ENCODE results near the gene HIVEP3. TPM values are rescaled to one million over a fixed set of nuclear protein-coding genes. Genes with fewer than 3 reads are reported as not detected.

Gene HIVEP3
- total RNA-seq, 1 experiment from 2014 or later = 6.0 TPM

DNA sequence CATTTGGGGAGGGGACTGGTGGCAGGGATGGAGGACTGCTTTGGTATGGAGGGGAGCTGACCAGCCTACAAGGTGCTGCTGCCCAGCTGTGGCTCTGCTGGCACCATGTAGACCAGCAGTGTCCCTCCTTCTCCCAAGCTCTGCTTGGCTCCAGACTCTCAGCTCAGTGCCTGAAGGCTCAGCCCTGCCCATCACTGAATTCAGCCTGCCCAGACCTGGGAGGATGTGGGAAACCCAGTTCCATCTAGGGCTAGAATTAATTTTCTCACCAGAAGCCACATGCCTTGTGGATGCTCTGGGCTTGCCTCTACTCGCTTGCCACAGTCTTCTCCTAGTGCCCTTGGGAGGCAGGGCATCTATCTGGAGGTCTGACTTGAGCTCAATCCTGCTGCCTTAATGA lies 239.2 kb downstream of the HIVEP3 start:
- CTCF ChIA-PET = no interaction called here
- no TSS peak for BruUV-seq (replicated peaks)
- no peak for ATAC-seq
- in situ Hi-C loops (cut with HindIII; ENCODE audit: low pct_unique_long_range_greater_than_20kb, low sequenced_read_pairs) = no loop called here
- H3K27me3 ChIP-seq (ENCODE audit: control insufficient read depth, insufficient read depth, low read length) = no peaks in the 10 kb centered on the region
- TF ChIP-seq SIN3A (IDR thresholded peaks at IDR 0.05; ENCODE audit: borderline replicate concordance, insufficient read depth, low read depth, low read length) (no peak), POLR2AphosphoS5 (IDR thresholded peaks at IDR 0.05; ENCODE audit: low read depth, low read length) (no peak), TCF7L2 (IDR thresholded peaks at IDR 0.05; ENCODE audit: low read depth, low read length) (no peak)
- TF ChIP-seq, protein P1, sequence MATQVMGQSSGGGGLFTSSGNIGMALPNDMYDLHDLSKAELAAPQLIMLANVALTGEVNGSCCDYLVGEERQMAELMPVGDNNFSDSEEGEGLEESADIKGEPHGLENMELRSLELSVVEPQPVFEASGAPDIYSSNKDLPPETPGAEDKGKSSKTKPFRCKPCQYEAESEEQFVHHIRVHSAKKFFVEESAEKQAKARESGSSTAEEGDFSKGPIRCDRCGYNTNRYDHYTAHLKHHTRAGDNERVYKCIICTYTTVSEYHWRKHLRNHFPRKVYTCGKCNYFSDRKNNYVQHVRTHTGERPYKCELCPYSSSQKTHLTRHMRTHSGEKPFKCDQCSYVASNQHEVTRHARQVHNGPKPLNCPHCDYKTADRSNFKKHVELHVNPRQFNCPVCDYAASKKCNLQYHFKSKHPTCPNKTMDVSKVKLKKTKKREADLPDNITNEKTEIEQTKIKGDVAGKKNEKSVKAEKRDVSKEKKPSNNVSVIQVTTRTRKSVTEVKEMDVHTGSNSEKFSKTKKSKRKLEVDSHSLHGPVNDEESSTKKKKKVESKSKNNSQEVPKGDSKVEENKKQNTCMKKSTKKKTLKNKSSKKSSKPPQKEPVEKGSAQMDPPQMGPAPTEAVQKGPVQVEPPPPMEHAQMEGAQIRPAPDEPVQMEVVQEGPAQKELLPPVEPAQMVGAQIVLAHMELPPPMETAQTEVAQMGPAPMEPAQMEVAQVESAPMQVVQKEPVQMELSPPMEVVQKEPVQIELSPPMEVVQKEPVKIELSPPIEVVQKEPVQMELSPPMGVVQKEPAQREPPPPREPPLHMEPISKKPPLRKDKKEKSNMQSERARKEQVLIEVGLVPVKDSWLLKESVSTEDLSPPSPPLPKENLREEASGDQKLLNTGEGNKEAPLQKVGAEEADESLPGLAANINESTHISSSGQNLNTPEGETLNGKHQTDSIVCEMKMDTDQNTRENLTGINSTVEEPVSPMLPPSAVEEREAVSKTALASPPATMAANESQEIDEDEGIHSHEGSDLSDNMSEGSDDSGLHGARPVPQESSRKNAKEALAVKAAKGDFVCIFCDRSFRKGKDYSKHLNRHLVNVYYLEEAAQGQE (IDR thresholded peaks at IDR 0.05; ENCODE audit: insufficient read depth in 1 of 2, low read depth in 2 of 2, low read length in 1 of 2) = no peak
- TF ChIP-seq, protein P2, sequence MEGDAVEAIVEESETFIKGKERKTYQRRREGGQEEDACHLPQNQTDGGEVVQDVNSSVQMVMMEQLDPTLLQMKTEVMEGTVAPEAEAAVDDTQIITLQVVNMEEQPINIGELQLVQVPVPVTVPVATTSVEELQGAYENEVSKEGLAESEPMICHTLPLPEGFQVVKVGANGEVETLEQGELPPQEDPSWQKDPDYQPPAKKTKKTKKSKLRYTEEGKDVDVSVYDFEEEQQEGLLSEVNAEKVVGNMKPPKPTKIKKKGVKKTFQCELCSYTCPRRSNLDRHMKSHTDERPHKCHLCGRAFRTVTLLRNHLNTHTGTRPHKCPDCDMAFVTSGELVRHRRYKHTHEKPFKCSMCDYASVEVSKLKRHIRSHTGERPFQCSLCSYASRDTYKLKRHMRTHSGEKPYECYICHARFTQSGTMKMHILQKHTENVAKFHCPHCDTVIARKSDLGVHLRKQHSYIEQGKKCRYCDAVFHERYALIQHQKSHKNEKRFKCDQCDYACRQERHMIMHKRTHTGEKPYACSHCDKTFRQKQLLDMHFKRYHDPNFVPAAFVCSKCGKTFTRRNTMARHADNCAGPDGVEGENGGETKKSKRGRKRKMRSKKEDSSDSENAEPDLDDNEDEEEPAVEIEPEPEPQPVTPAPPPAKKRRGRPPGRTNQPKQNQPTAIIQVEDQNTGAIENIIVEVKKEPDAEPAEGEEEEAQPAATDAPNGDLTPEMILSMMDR (IDR thresholded peaks at IDR 0.05) = no peak
- no peaks in the 10 kb centered on the region for H3K9me3 ChIP-seq (ENCODE audit: control insufficient read depth, insufficient read depth, low read depth, low read length)
- intact Hi-C loops (cut with micrococcal nuclease; ENCODE audit: unreplicated experiment) = no loop called here
- no peak for DNase-seq (ENCODE audit: low read depth, low spot score)
- no peaks in the 10 kb centered on the region for H3K4me1 ChIP-seq (ENCODE audit: control insufficient read depth, insufficient read depth, low read length)
- H3K36me3 ChIP-seq (ENCODE audit: control insufficient read depth, insufficient read depth, low read length) = no peaks in the 10 kb centered on the region
- POLR2A ChIA-PET = no interaction called here
- no peak overlapping the region for H3K4me3 ChIP-seq (ENCODE audit: low read depth in 2 of 2, low read length in 2 of 2)
- H3K27ac ChIP-seq (ENCODE audit: low read length) = no peak overlapping the region

DNA sequence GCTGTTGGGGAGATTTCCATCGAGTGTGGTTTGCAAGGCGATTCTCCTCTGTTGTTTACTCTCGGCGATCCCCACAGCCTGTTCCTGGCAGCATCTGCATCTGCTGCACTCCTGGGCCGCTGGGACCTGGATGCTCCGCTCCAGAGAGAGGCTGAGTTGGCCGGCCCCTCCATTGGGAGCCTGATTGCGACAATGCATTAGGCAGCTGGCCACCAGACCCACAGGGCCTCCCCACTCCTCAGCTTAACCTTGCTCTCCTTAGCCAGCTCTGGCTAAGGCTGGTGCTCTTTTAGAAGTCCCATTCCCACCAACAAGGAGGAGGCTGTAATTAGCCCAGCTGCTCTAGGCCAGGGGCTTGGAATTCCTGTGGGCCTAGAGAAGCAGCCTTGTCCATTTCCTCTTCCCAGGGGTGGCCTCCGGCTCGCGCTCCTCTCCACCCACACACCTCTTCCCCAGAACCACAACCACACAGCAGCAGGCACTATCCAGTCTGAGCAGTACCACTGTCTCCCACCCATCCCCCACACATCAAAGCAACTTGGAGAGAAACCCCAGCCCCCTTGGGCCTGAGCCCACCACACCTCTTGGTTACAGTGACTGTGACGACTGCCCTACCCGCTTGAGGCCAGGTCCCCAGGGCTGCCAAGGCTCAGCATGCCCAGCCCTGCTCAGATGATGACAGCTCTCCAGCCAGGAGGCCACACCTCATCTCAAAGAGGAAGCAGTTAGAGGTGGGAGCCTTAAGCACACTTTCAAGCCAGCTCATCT lies 240.4 kb downstream of the HIVEP3 start:
- ChIA-PET CTCF (interaction anchor here (0.5 kb wide), 1 partner anchor 271 kb away, joined by 4 read pairs; no protein-coding TSS in a partner anchor), POLR2A (no interaction called here)
- no TSS peak for BruUV-seq (replicated peaks)
- no peaks in the 10 kb centered on the region for H3K9me3 ChIP-seq (ENCODE audit: control insufficient read depth, insufficient read depth, low read depth, low read length)
- in situ Hi-C loops (cut with HindIII; ENCODE audit: low pct_unique_long_range_greater_than_20kb, low sequenced_read_pairs) = no loop called here
- H3K27ac ChIP-seq (ENCODE audit: low read length) = no peak overlapping the region
- intact Hi-C loops (cut with micrococcal nuclease; ENCODE audit: unreplicated experiment) = no loop called here
- H3K4me3 ChIP-seq (ENCODE audit: low read depth in 2 of 2, low read length in 2 of 2) = no peak overlapping the region
- ATAC-seq = no peak
- no peak for DNase-seq (ENCODE audit: low read depth, low spot score)
- no peaks in the 10 kb centered on the region for H3K27me3 ChIP-seq (ENCODE audit: control insufficient read depth, insufficient read depth, low read length)
- H3K36me3 ChIP-seq (ENCODE audit: control insufficient read depth, insufficient read depth, low read length) = no peaks in the 10 kb centered on the region
- no peaks in the 10 kb centered on the region for H3K4me1 ChIP-seq (ENCODE audit: control insufficient read depth, insufficient read depth, low read length)
- TF ChIP-seq SIN3A (IDR thresholded peaks at IDR 0.05; ENCODE audit: borderline replicate concordance, insufficient read depth, low read depth, low read length) (no peak), POLR2AphosphoS5 (IDR thresholded peaks at IDR 0.05; ENCODE audit: low read depth, low read length) (no peak), TCF7L2 (IDR thresholded peaks at IDR 0.05; ENCODE audit: low read depth, low read length) (no peak)
- TF ChIP-seq, protein P2 (IDR thresholded peaks at IDR 0.05) = no peak
- TF ChIP-seq, protein P1 (IDR thresholded peaks at IDR 0.05; ENCODE audit: insufficient read depth in 1 of 2, low read depth in 2 of 2, low read length in 1 of 2) = no peak

Data from Panc1 (cell line).